ENCODE results near the gene HTT.

GRCh38 chr4:3263876-3264193, 189.4 kb downstream of the HTT start:
- no peak for TF ChIP-seq CTCF (IDR thresholded peaks at IDR 0.05)
- TF ChIP-seq EP300 (IDR thresholded peaks at IDR 0.05) = no peak
